UCSD-AML1 (cell line): ENCODE measurements around the gene PTAR1.
"Not testable (repeated sequence)": the region's sequence is repeated elsewhere in the genome, so short reads cannot be mapped to it uniquely, and the experiment has no call there.

Source experiments
- DNase-seq: peaks from one replicate; lab custom pipeline; 2025; ENCODE audit not compliant: unreplicated experiment; lab: John Stamatoyannopoulos, UW

Gene PTAR1

GRCh38 chr9:69759421-69760277 is at the start of gene PTAR1:
TSS of gene PTAR1 (minus strand) at chr9:69760011. CDS start at chr9:69759938, 73 bp downstream.
- peak; percentile 94 for DNase-seq

GRCh38 chr9:69809304-69809863 is 49.6 kb upstream of the PTAR1 start:
- peak; percentile 16 for DNase-seq

DNA sequence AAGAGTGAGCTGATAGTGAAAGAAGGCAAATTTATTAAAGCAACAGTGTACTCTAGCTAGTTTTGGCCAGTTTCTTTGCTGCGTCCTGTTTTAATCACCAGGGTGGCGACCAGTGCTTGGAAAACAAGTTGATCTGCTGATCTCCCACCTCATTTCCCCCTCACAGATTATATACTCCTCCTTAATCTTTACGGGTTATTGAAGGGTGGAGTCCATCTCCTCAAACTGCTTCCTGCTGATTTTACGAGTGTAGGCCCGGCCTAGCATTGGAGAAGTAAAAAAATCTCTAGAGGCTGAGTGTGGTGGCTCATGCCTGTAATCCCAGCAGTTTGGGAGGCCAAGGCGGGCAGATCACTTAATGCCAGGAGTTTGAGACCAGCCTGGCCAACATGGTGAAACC is 46.8 kb upstream of the PTAR1 start:
- no peak for DNase-seq

GRCh38 chr9:69805962-69806515 is 46.2 kb upstream of the PTAR1 start:
- DNase-seq, result no peak

GRCh38 chr9:69801989-69802388 is 42.2 kb upstream of the PTAR1 start:
- no peak for DNase-seq

- DNase-seq, result not testable (repeated sequence)
Observed at GRCh38 chr9:69800027-69800426, 40.2 kb upstream of the PTAR1 start.

GRCh38 chr9:69799521-69799920 is 39.7 kb upstream of the PTAR1 start:
- DNase-seq, result not testable (repeated sequence)

GRCh38 chr9:69798744-69799143 is 38.9 kb upstream of the PTAR1 start:
- DNase-seq, result no peak

- DNase-seq, result no peak
Observed at GRCh38 chr9:69797675-69798074, 37.9 kb upstream of the PTAR1 start.

DNA sequence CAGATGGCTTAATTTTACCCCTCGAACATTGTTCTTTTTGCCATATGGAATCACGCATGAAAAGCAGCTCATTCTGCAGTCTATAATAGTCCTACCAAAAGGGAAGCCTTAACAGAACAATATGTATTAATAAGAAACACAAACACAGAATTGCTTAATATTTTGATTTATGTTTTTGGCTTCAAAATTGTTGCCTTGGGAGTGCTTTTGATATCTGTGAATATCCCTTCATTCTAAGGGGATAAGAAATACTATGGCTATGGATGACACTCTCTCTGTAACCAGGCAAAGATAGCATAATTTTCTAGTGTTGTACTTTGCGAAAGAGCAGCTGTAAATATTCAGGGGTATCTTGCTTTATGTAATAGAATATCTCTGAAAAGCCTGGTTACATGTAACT is 34.5 kb upstream of the PTAR1 start:
- DNase-seq, result no peak

DNA sequence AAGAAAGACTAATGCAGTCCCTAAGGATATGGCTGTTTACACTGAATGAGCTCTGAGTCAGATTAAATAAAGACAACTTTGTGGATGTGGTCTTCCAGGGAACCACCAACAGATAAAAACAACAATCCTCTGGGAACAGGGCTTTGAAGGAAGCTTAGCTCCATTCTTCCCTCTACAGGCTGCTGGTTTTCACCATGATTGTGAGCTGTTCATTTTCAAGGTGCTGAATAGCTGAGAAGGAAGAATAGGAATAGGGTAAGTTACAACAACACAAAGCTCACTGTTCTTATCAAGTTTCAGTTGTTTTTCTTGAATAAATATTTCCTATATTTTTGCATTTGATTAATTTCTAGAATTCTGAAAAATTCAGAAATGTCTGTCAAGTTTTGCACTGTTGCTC is 25.9 kb upstream of the PTAR1 start:
- no peak for DNase-seq

GRCh38 chr9:69773258-69773657 is 13.4 kb upstream of the PTAR1 start:
- no peak for DNase-seq

- DNase-seq, result no peak
Observed at GRCh38 chr9:69771775-69772418, 12.1 kb upstream of the PTAR1 start.

DNA sequence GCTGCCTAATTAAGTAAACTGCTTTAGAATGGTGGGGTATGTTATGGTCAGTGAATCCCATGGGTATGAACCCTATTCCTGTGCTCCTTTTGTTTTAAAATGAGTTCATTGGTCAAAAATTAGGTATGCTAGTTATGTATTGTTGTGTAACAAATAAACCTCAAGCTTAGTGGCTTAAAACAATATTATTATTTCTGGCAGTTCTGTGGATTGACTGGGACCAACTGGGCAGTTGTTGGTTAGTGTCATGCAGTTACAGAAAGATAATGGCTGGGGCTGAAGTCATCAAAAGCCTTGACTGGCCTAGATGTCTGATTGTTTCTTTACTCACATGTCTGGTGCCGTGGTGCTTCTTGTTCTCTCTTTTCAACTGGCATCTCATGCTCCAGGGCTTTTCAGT is 8.9 kb upstream of the PTAR1 start:
- DNase-seq, result no peak

DNA sequence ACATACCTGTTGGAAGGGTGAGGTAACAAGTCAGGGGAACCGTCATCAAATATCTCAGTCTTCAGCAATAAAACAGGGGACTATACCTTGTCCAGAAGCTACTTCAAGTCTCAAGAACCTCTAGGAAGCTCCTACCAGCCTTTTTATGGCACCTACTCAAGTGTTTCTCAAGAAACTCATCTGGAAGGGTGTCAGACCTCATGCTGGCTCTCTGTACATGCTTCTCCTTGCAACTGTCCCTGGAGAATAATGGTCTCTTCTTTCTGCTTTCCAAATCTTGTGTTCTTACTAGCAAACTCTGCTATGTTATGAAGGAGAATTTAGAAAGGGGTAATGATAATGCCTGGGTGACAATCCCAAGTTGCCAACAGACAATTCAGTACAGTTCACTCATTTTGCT is 8.3 kb upstream of the PTAR1 start:
- no peak for DNase-seq

GRCh38 chr9:69763862-69764261 is 4.1 kb upstream of the PTAR1 start:
- DNase-seq, result not testable (repeated sequence)

DNA sequence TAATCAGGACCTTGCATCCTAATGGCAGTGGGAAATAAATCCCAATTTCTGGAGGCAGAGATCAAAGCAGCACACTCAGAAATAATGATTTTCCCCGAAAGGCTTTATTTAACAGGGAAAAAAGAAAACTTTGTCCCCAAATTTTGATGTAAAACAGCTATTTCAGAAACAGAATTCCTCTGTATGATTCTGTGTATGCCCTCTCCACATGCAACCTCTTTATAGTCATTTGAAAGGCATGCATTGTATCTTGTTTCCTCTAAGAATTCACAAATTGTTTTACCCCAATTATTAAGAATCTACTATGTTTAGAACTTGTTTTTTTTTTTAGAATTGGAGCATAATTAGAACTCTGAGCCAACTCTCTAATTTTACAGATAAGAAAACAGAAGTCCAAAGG is 2.7 kb upstream of the PTAR1 start:
- DNase-seq, result no peak

DNA sequence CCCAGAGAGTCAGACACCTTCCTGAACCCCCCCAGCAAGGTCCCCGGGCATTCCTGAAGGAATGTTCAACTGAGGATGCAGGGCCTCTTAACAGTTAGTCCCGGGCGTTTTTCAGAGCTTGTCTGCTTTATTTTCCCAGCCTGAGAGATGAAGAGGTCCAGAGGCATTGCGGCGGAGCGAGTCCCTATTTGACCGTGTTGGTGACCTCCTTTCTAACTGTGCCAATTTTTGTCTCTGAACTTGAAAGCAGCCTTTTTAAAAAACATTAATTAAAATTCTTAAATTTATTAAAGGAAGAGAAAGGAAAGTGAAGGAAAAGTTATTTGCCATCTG is 433 bp upstream of the PTAR1 start:
- no peak for DNase-seq

DNA sequence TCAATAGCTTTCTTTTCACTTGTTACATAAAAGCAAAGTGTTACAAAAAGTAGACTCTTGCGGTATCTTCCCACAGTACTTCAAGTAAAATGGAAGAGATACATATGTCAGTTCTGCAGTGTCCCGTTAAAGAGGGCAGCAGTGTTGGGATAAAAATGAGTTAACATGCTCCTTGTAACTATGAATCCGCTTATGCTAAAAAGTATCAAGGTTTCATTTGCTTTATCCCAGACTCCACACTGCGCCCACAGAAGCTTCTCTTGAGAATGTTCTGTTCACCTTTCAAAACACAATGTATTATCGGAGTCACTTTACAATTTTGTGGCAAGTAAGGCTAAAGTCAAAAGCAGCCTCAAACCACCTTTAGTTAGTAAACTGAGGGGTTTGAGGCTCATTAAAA is 790 bp downstream of the PTAR1 start:
- DNase-seq, result no peak

DNA sequence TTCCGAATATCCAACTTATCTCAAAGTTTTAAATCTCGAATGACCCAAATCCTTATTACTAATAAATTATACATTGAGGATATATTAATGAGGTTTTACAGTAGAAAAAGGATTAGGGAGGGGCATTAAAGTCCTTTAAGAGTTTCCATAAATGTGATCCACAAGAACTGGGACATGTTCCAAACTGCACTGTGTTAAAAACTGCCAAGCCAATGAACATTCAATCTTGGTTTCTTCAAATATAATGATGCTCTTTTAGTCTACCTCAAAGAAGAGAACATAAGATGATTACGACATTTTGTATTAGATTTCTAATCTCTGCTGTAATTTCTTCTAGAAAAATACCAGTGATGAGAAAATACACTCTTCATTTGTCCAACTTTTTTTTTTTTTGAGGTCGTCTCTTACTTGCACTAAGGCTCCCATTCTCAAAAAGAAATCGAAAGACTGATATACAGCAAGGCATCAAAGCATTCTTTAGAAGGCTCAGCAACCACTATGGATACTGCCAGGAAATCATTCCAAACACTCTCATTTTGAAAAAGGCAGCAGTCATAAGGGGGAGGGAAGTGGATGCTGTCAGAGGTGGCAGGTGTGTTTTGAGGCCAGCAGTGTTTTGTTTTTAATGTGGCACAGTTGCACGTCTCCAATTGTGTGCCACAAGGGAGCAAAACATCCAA is 1.7 kb downstream of the PTAR1 start:
- no peak for DNase-seq

DNA sequence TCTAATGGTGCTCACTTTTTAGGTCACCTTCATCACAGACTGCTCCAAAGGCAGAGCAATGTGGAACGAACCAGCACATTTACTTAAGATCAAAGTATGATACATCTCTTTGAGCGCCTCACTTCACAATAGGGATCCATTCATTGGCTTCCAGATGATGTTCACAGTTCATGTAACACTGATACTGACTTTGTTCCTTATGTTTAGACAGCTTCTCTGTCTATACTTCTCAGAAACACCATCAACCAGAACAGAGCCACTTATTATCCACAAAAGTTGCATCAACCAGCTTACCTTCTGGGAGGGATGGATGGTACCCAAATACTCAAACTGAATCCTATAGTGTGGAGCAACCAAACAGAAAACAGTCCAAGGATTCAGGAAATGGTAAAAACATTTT is 4.6 kb downstream of the PTAR1 start:
- no peak for DNase-seq
